H1 (cell line): ENCODE data around the gene HSD17B10. TPM values are rescaled to one million over a fixed set of nuclear protein-coding genes. Genes with fewer than 3 reads are reported as not detected.

Experiments
- CTCF ChIA-PET: fragments of 300-600 bp; sonication (Branson Sonifier 250); formaldehyde crosslinking; loops from one replicate; lab custom pipeline; 2021; ENCODE audit not compliant: partially characterized antibody; lab: Charles Lee
- POLR2A ChIA-PET: fragments of 300-600 bp; sonication (Branson Sonifier 250); formaldehyde crosslinking; loops from one replicate; lab custom pipeline; 2021; ENCODE audit warnings: inconsistent platforms; ENCODE audit not compliant: partially characterized antibody; lab: Charles Lee
- DNase-seq, 2 experiments: peaks; one replicate each; pipeline versions ENCODE4 v3.0.0 to v3.0.0-alpha.2; 2010 to 2022; ENCODE audit warnings: low spot score in 2 of 2, low read depth in 1 of 2, mixed read lengths in 1 of 2
- FAIRE-seq: peaks from 2 replicates; lab custom pipeline; 2011; peaks lifted over from hg19 to GRCh38; lab: Jason Lieb, UNC
- H2AFZ ChIP-seq: 2 replicates; pipeline ENCODE4 v1.8.1; 2012; ENCODE audit warnings: low read length, inconsistent platforms
- H2AK5ac ChIP-seq: 2 replicates; pipeline ENCODE4 v1.6.1; 2013; ENCODE audit warnings: low read depth, low read length
- H2BK120ac ChIP-seq: replicated peaks from 2 replicates; pipeline ENCODE3; 2013; ENCODE audit warnings: low read depth, low read length, inconsistent platforms
- H2BK12ac ChIP-seq: 2 replicates; pipeline ENCODE4 v1.6.1; 2013; ENCODE audit warnings: low read depth, low read length
- H2BK15ac ChIP-seq: 2 replicates; pipeline ENCODE4 v1.6.1; 2013; ENCODE audit warnings: low read length
- H2BK20ac ChIP-seq: 2 replicates; pipeline ENCODE4 v1.6.1; 2013; ENCODE audit warnings: low read length
- H2BK5ac ChIP-seq: 2 replicates; pipeline ENCODE4 v1.6.1; 2013; ENCODE audit warnings: low read depth, low read length
- H3K14ac ChIP-seq: 2 replicates; pipeline ENCODE4 v1.6.1; 2013; ENCODE audit warnings: inconsistent platforms; ENCODE audit not compliant: insufficient read length
- H3K18ac ChIP-seq: 2 replicates; pipeline ENCODE4 v1.6.1; 2013; ENCODE audit warnings: low read length; ENCODE audit errors: extremely low read depth
- H3K23ac ChIP-seq: 2 replicates; pipeline ENCODE4 v1.6.1; 2013; ENCODE audit warnings: inconsistent platforms; ENCODE audit not compliant: insufficient read length
- H3K23me2 ChIP-seq: 2 replicates; pipeline ENCODE4 v1.6.1; 2013; ENCODE audit warnings: low read depth, low read length
- H3K27ac ChIP-seq: 2 replicates; pipeline ENCODE4 v1.6.1; 2011; ENCODE audit warnings: low read depth, low read length, inconsistent platforms
- H3K27me3 ChIP-seq, 4 experiments: replicated peaks in 1 of 4; 1 replicate in 1 of 4; 2 replicates in 3 of 4; pipeline versions ENCODE4 v1.6.1 to v1.8.1; 2011 to 2013; ENCODE audit warnings: low read length in 3 of 4, mild to moderate bottlenecking in 3 of 4, inconsistent platforms in 2 of 4, mixed read lengths in 2 of 4, moderate library complexity in 1 of 4; ENCODE audit not compliant: control insufficient read depth in 3 of 4, insufficient read depth in 3 of 4; ENCODE audit errors: extremely low read depth in 1 of 4
- H3K36me3 ChIP-seq, 4 experiments: 2 replicates each; pipeline versions ENCODE4 v1.6.1 to v1.8.1; 2011 to 2013; ENCODE audit warnings: mild to moderate bottlenecking in 4 of 4, low read length in 3 of 4, moderate library complexity in 2 of 4, control low read depth in 1 of 4, inconsistent platforms in 1 of 4; ENCODE audit not compliant: insufficient read depth in 4 of 4, control insufficient read depth in 2 of 4
- H3K4ac ChIP-seq: replicated peaks from 2 replicates; pipeline ENCODE3; 2013; ENCODE audit warnings: low read length, low read depth, mixed read lengths, inconsistent platforms; ENCODE audit not compliant: insufficient read length
- H3K4me1 ChIP-seq, 4 experiments: replicated peaks in 1 of 4; 1 replicate in 1 of 4; 2 replicates in 3 of 4; pipeline versions ENCODE4 v1.6.1 to v1.8.1; 2011 to 2013; ENCODE audit warnings: low read length in 3 of 4, inconsistent platforms in 2 of 4, mixed read lengths in 1 of 4; ENCODE audit not compliant: insufficient read depth in 4 of 4, control insufficient read depth in 3 of 4
- H3K4me2 ChIP-seq, 2 experiments: 2 replicates each; pipeline versions ENCODE4 v1.6.1 to v1.8.1; 2011 to 2013; ENCODE audit warnings: low read depth in 2 of 2, low read length in 2 of 2, control low read depth in 1 of 2, inconsistent platforms in 1 of 2, mild to moderate bottlenecking in 1 of 2; ENCODE audit not compliant: insufficient read depth in 1 of 2
- H3K4me3 ChIP-seq, 4 experiments: fragments of 200-600, 300-600 bp in 1 of 4; sonication (generic), shearing (Covaris generic), sonication (Bioruptor Twin) in 1 of 4; 2 replicates each; pipeline versions ENCODE4 v1.5.1 to v1.8.1; 2011 to 2016; ENCODE audit warnings: low read length in 4 of 4, low read depth in 3 of 4, control low read depth in 2 of 4, inconsistent platforms in 2 of 4, mild to moderate bottlenecking in 2 of 4, mixed read lengths in 1 of 4, moderate library complexity in 1 of 4; ENCODE audit not compliant: insufficient read depth in 2 of 4; ENCODE audit errors: extremely low read depth in 1 of 4
- H3K56ac ChIP-seq: replicated peaks from 2 replicates; pipeline ENCODE3; 2013; ENCODE audit warnings: low read depth, mild to moderate bottlenecking, mixed read lengths, low read length, inconsistent platforms; ENCODE audit not compliant: insufficient read length
- H3K79me1 ChIP-seq: 2 replicates; pipeline ENCODE4 v1.6.1; 2013; ENCODE audit warnings: low read depth, low read length, control low read depth
- H3K79me2 ChIP-seq, 2 experiments: 2 replicates each; pipeline versions ENCODE4 v1.6.1 to v1.8.1; 2012 to 2013; ENCODE audit warnings: low read length in 2 of 2, mild to moderate bottlenecking in 2 of 2, inconsistent platforms in 1 of 2; ENCODE audit not compliant: insufficient read depth in 2 of 2, control insufficient read depth in 1 of 2
- H3K9ac ChIP-seq, 4 experiments: replicated peaks in 1 of 4; 1 replicate in 1 of 4; 2 replicates in 3 of 4; pipeline versions ENCODE4 v1.6.1 to v1.8.1; 2011 to 2013; ENCODE audit warnings: low read depth in 3 of 4, low read length in 3 of 4, control low read depth in 2 of 4, mild to moderate bottlenecking in 2 of 4, moderate library complexity in 2 of 4, inconsistent platforms in 1 of 4; ENCODE audit errors: extremely low read depth in 1 of 4
- H3K9me3 ChIP-seq, 2 experiments: 2 replicates each; pipeline versions ENCODE4 v1.6.1 to v1.8.1; 2012 to 2013; ENCODE audit warnings: mild to moderate bottlenecking in 2 of 2, moderate library complexity in 2 of 2, control low read depth in 1 of 2, inconsistent platforms in 1 of 2, low read depth in 1 of 2, low read length in 1 of 2, mixed read lengths in 1 of 2; ENCODE audit not compliant: insufficient read depth in 2 of 2
- H4K20me1 ChIP-seq, 2 experiments: replicated peaks in 1 of 2; 2 replicates each; pipeline versions ENCODE3 to v1.8.1; 2011 to 2013; ENCODE audit warnings: inconsistent platforms in 2 of 2, low read length in 2 of 2, mild to moderate bottlenecking in 1 of 2; ENCODE audit not compliant: insufficient read depth in 2 of 2, control insufficient read depth in 1 of 2
- H4K5ac ChIP-seq: 2 replicates; pipeline ENCODE4 v1.6.1; 2013; ENCODE audit warnings: low read length, low read depth, mixed read lengths, inconsistent platforms; ENCODE audit not compliant: insufficient read length
- H4K8ac ChIP-seq: 2 replicates; pipeline ENCODE4 v1.8.0; 2013; ENCODE audit warnings: mild to moderate bottlenecking, moderate library complexity, low read length, inconsistent platforms; ENCODE audit not compliant: insufficient read depth; ENCODE audit errors: extremely low read depth
- H4K91ac ChIP-seq: replicated peaks from 2 replicates; pipeline ENCODE3; 2013; ENCODE audit warnings: low read length, mixed read lengths, inconsistent platforms; ENCODE audit not compliant: insufficient read length
- CTBP2 ChIP-seq: IDR thresholded peaks from 2 replicates; pipeline ENCODE4 v1.7.0; 2011; ENCODE audit warnings: borderline replicate concordance, mild to moderate bottlenecking, moderate library complexity, mixed read lengths, low read length; ENCODE audit not compliant: insufficient read depth, insufficient read length
- E2F6 ChIP-seq: IDR thresholded peaks from 2 replicates; pipeline ENCODE4 v1.6.1; 2012; ENCODE audit warnings: inconsistent platforms
- JUN ChIP-seq: IDR thresholded peaks from 2 replicates; pipeline ENCODE4 v1.6.1; 2011; ENCODE audit warnings: low read depth, mild to moderate bottlenecking, improper control_type of control experiment, low read length
- RAD21 ChIP-seq, 2 experiments: IDR thresholded peaks in 1 of 2; conservative IDR thresholded peaks in 1 of 2; 2 replicates each; pipeline ENCODE4 v1.6.1; 2011; ENCODE audit warnings: low read depth in 2 of 2, low read length in 2 of 2, improper control_type of control experiment in 1 of 2, inconsistent platforms in 1 of 2, mild to moderate bottlenecking in 1 of 2, moderate library complexity in 1 of 2
- RFX5 ChIP-seq: IDR thresholded peaks from 2 replicates; pipeline ENCODE4 v1.6.1; 2011; ENCODE audit warnings: low read depth, low read length, improper control_type of control experiment, borderline replicate concordance
- RXRA ChIP-seq: IDR thresholded peaks from 2 replicates; pipeline ENCODE4 v1.6.1; 2011; ENCODE audit warnings: low read depth, mild to moderate bottlenecking, low read length, moderate library complexity; ENCODE audit not compliant: insufficient read depth
- SAP30 ChIP-seq: fragments of 300-600 bp; sonication (generic); IDR thresholded peaks from 2 replicates; pipeline ENCODE4 v1.7.1; 2012; ENCODE audit warnings: low read length, moderate library complexity, mild to moderate bottlenecking, inconsistent platforms; ENCODE audit not compliant: insufficient read depth, insufficient replicate concordance
- SIN3A ChIP-seq, 2 experiments: IDR thresholded peaks in 1 of 2; conservative IDR thresholded peaks in 1 of 2; 2 replicates each; pipeline ENCODE4 v1.6.1; 2011 to 2012; ENCODE audit warnings: low read length in 2 of 2, improper control_type of control experiment in 1 of 2, low read depth in 1 of 2, mild to moderate bottlenecking in 1 of 2
- SUZ12 ChIP-seq: fragments of 200-600 bp; sonication (generic); IDR thresholded peaks from 2 replicates; pipeline ENCODE4 v1.6.1; 2012; ENCODE audit warnings: mild to moderate bottlenecking, inconsistent platforms, low read length, moderate library complexity, mixed read lengths
- TBP ChIP-seq: IDR thresholded peaks from 2 replicates; pipeline ENCODE4 v1.6.1; 2011; ENCODE audit warnings: low read depth, low read length, improper control_type of control experiment
- WGBS, 2 experiments: shearing (Covaris generic) in 1 of 2; methylation state at CpG; one replicate each; pipeline versions ENCODE4 v1.1.6 to v1.1.7; 2013 to 2015; ENCODE audit warnings: low lambda C conversion rate in 2 of 2, mixed read lengths in 2 of 2, inconsistent platforms in 1 of 2, low coverage in 1 of 2, missing lambda C conversion rate in 1 of 2; ENCODE audit not compliant: insufficient replicate concordance in 2 of 2, insufficient coverage in 1 of 2, insufficient read length in 1 of 2; ENCODE audit errors: extremely low coverage in 1 of 2, missing lambda C conversion rate in 1 of 2; 5-methylcytosine and 5-hydroxymethylcytosine counted together
- polyA plus RNA-seq, 7 experiments: library from polyadenylated mRNA; depleted of rRNA in 3 of 7; stranded (reverse) in 5 of 7; unstranded in 2 of 7; fragments of >200 nt in 5 of 7; fragments of 200-250 nt in 2 of 7; gene quantifications; 1 replicate in 5 of 7; 2 replicates in 1 of 7; 4 replicates in 1 of 7; pipeline versions ENCODE4 v1.2.1 to v1.2.3, GENCODE V29; 2011 to 2013; ENCODE audit warnings: missing spikeins in 2 of 7, mixed read lengths in 2 of 7
- total RNA-seq: library from RNA; stranded (reverse); fragmentation: NEBNext Ultra II Directional; extraction: Animal tissue kit (Norgen Biotek cat#: 25700); gene quantifications from 2 replicates; pipeline ENCODE4 v1.2.1, GENCODE V29; 2021

The HSD17B10 gene
- total and polyA plus RNA-seq, 2 of the 8 experiments (the other 6 are each of a cell fraction or from before 2014, with no cell fraction given): 114 to 236 TPM

GRCh38 chrX:53442322-53442631 is 8.1 kb upstream of the HSD17B10 start:
- no peaks in the 10 kb centered on the region for H3K79me2 ChIP-seq
- no peak overlapping the region for H2BK120ac ChIP-seq
- 100% methylated on average over 1 of the region's 1 CpG; no CpG with 5 or more reads in 1 of the 2 experiments for WGBS, 2 experiments
- no peak overlapping the region for H2BK15ac ChIP-seq
- no peak overlapping the region for H2BK20ac ChIP-seq
- H3K4ac ChIP-seq: no peak overlapping the region
- 0 out of 2 replicates have a peak overlapping the region, but pooled peaks have one; percentile 77 for H2AFZ ChIP-seq
- H3K23me2 ChIP-seq: peaks cover 5% of the 10 kb centered on the region; the same call in 1 of the 2 replicates
- H3K4me3 ChIP-seq: peak overlapping the region; percentile 56 to 66 (median 62); a peak in 5 of 8 replicates
- H3K23ac ChIP-seq: no peak overlapping the region
- H3K27ac ChIP-seq: no peak overlapping the region
- H3K14ac ChIP-seq: no peak overlapping the region
- no peaks in the 10 kb centered on the region for H3K79me1 ChIP-seq
- DNase-seq (no peak), FAIRE-seq (no peak)
- no peak overlapping the region for H3K56ac ChIP-seq
- H2BK5ac ChIP-seq: no peak overlapping the region
- H3K36me3 ChIP-seq: no peaks in the 10 kb centered on the region
- no peak overlapping the region for H3K9ac ChIP-seq
- peak overlapping the region; percentile 74 to 90 for H3K4me2 ChIP-seq
- no peak overlapping the region for H3K18ac ChIP-seq
- H2AK5ac ChIP-seq: no peak overlapping the region
- no peak overlapping the region for H2BK12ac ChIP-seq
- CTCF ChIA-PET: interaction anchor here (0.7 kb wide), 1 partner anchor 273 kb away, joined by 5 read pairs; no protein-coding TSS in a partner anchor
- no peaks in the 10 kb centered on the region for H3K9me3 ChIP-seq
- POLR2A ChIA-PET: no interaction called here
- 0 out of 7 replicates have a peak, but pooled peaks cover 0 to 3% (median 0%) of the 10 kb centered on the region in 4 experiments for H3K4me1 ChIP-seq
- H4K5ac ChIP-seq: no peak overlapping the region
- no peaks in the 10 kb centered on the region for H4K20me1 ChIP-seq
- H4K8ac ChIP-seq: no peak overlapping the region
- peaks cover 0 to 12% (median 7%) of the 10 kb centered on the region in 4 experiments; a peak in 5 of 7 replicates for H3K27me3 ChIP-seq
- no peak overlapping the region for H4K91ac ChIP-seq
- TF ChIP-seq E2F6: no peak
- no peak for TF ChIP-seq CTBP2
- TF ChIP-seq SUZ12: no peak
- no peak for TF ChIP-seq RFX5
- TF ChIP-seq RXRA: no peak
- TF ChIP-seq SIN3A (conservative IDR thresholded peaks at IDR 0.05 in 1 of 2, IDR thresholded peaks at IDR 0.05 in 1 of 2; ENCODE audit: low read depth in 1 of 2, low read length in 2 of 2): no peak
- TF ChIP-seq TBP: no peak
- no peak for TF ChIP-seq JUN
- no peak for TF ChIP-seq SAP30
- no peak for TF ChIP-seq RAD21 (IDR thresholded peaks at IDR 0.05 in 1 of 2, conservative IDR thresholded peaks at IDR 0.05 in 1 of 2; ENCODE audit: low read depth in 2 of 2, low read length in 2 of 2)
